HAP-1 (cell line): ENCODE measurements around the gene AMZ1.
A peak's percentile ranks its signal among the peaks of the same experiment; 100 is the strongest.

Experiments
- DNase-seq, 2 experiments: peaks; one replicate each; pipeline ENCODE4 v3.0.0-alpha.2; 2016 to 2020; ENCODE audit warnings: low spot score in 2 of 2
- H3K27me3 ChIP-seq: fragments of 250-450 bp; sonication (Bioruptor Pico); 2 replicates; pipeline ENCODE4 v1.5.1; 2020; ENCODE audit warnings: low read depth, mild to moderate bottlenecking, moderate library complexity
- H3K36me3 ChIP-seq: fragments of 250-450 bp; sonication (Bioruptor Pico); replicated peaks from 2 replicates; pipeline ENCODE4 v1.5.1; 2020; ENCODE audit warnings: mild to moderate bottlenecking
- H3K4me1 ChIP-seq: fragments of 250-450 bp; sonication (Bioruptor Pico); 2 replicates; pipeline ENCODE4 v1.5.1; 2020; ENCODE audit warnings: mild to moderate bottlenecking
- H3K4me3 ChIP-seq: fragments of 250-450 bp; sonication (Bioruptor Pico); 2 replicates; pipeline ENCODE4 v1.5.1; 2020; ENCODE audit warnings: mild to moderate bottlenecking, moderate library complexity
- H3K9me3 ChIP-seq: fragments of 250-450 bp; sonication (Bioruptor Pico); 2 replicates; pipeline ENCODE4 v1.5.1; 2020; ENCODE audit warnings: mild to moderate bottlenecking, moderate library complexity
- in situ Hi-C: fragments of 300-500 bp; cut with MboI; formaldehyde crosslinking; loops from 3 replicates; pipeline ENCODE4 v1.14.3; 2020; ENCODE audit warnings: low sequenced_read_pairs, inconsistent platforms, mixed read lengths

The AMZ1 gene

DNA sequence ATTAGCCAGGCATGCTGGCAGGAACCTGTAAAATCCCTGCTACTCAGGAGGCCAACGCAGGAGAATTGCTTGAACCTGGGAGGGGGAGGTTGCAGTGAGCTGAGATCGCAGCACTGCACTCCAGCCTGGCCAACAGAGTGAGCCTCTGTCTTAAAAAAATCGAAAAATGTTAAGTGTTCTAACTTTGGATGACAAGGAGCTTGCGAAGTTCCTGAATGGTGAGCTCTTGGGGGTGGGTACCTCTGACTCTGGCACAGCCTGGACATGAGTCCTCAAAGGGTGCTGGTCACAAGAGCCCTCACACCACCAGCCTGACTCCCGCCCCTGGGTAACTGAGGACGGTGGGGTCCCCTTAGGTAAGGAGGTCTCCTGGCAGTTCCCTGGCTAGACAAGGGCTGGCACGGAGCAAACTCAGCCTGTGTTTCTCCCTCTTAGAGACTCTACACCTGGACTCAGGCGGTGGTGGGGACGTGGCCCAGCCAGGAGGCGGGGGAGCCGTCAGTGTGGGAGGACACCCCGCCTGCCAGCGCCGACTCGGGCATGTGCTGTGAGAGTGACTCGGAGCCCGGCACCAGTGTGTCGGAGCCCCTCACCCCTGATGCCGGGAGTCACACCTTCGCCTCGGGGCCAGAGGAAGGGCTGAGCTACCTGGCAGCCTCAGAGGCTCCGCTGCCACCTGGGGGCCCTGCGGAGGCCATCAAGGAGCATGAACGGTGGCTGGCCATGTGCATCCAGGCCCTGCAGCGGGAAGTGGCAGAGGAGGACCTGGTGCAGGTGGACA is 24.1 kb downstream of the AMZ1 start:
- H3K9me3 ChIP-seq, result no peaks in the 10 kb centered on the region
- no peaks in the 10 kb centered on the region for H3K27me3 ChIP-seq
- no peak for DNase-seq
- no peaks in the 10 kb centered on the region for H3K4me1 ChIP-seq
- H3K4me3 ChIP-seq, result no peak overlapping the region
- in situ Hi-C loops, result no loop called here
- no peaks in the 10 kb centered on the region for H3K36me3 ChIP-seq

DNA sequence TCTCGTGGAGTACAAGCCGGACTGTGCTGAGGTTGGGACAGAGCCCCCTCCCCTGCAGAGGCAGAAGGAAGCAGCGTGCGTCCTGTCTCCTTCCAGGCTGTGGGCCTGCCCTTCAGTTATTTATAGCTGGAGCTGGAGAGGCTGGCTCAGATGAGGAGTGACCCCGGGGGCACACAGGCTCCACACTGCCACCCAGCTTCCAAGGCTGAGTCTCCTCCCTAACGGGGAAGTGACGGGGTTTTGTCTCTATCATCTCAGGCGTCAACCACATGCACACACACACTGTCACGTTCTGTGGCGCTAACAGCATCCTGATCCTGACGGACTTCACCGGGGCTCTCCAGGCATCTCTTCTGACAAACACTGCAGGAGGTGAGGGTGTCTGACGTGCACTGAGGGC is 25.4 kb downstream of the AMZ1 start:
- Histone ChIP-seq H3K36me3 (no peaks in the 10 kb centered on the region), H3K4me3 (no peak overlapping the region), H3K4me1 (no peaks in the 10 kb centered on the region), H3K9me3 (no peaks in the 10 kb centered on the region), H3K27me3 (no peaks in the 10 kb centered on the region)
- DNase-seq, result peak in 1 of 2 experiments; percentile 22
- in situ Hi-C loops, result no loop called here

DNA sequence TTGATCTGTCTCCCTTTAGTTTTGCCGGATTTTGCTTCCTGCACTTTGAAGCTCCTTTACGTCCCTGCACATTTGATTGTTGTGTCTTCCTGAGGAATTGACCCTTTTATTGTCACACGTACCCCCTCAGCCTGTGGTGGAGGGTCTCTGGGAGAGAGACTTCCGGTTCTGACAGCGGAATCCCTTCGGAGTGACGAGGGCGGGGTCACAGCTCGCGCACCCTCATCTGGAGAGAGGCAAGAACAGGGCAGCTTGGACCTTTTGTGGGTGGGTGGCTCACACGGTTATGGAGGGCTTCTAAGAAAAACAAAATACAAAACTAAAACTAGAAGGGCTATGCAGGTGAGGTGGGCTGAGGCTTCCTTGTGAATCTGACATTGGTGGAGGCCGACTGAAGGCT is 26.0 kb downstream of the AMZ1 start:
- no peaks in the 10 kb centered on the region for H3K9me3 ChIP-seq
- in situ Hi-C loops, result no loop called here
- H3K4me3 ChIP-seq, result no peak overlapping the region
- no peaks in the 10 kb centered on the region for H3K4me1 ChIP-seq
- DNase-seq, result no peak
- no peaks in the 10 kb centered on the region for H3K36me3 ChIP-seq
- H3K27me3 ChIP-seq, result no peaks in the 10 kb centered on the region

DNA sequence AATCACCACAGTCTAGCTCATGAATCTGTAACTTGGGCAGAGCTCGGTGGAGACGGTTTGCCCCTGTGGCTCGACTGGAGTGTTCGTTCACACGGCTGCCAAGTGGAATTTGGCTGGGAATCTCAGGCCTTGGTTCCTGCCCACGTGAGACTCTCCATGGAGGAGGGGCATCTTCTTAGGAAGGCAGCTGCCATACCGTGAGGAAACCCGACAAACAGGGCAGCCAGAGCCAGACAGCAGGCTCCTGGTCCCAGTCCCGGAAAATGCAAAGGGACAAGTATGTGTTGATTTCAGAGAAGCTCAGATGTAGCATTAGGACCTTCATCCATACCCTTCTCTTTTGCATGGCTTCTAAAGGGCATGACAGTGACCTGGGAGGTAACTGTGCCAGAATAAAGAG is 26.6 kb downstream of the AMZ1 start:
- Histone ChIP-seq H3K9me3 (no peaks in the 10 kb centered on the region), H3K4me3 (no peak overlapping the region), H3K36me3 (no peaks in the 10 kb centered on the region), H3K27me3 (no peaks in the 10 kb centered on the region), H3K4me1 (no peaks in the 10 kb centered on the region)
- DNase-seq, result no peak
- in situ Hi-C loops, result no loop called here

DNA sequence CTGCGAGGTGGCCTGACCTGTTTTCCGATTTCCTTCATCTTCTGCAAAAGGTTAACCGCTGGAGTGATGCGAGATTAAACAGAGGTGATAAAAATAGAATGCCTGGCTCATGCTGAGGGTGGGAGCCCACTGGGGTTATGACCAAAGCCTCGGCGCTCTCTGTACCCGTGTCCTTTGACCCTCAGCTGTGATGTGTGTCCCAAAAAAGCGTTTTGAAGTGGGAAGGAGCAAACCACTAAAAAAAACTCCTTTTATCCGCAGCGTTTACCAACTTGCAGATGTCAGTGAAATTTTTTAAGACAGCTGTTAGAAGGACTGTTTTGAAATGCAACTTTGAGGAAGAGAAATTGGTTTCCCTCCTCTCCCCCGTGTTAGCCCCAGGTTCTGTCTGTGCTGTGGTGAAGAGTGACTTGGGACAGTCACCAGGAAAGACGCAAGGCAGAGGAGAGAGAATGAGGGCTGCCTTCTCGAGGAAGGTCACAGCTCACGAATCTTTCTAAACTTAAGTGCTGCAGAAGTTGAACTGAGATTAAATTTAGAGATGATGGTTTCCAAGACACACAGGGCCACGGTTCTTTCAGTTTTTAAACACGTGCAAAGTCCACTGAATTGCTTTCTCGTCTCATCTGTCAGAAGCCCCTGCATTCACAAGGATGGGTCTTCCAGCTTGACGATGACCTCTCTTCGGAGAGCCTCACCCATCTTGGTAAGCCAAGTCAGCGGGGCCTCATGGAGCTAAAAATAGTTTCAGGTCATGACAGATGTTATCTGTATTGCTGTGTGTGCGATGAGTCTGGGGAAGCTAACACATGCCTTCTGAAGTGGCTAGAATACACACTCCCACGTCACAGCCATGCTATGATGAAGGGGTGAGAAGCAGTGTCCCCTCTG is 27.6 kb downstream of the AMZ1 start:
- Histone ChIP-seq H3K27me3 (no peaks in the 10 kb centered on the region), H3K36me3 (no peaks in the 10 kb centered on the region), H3K4me3 (no peak overlapping the region), H3K4me1 (no peaks in the 10 kb centered on the region), H3K9me3 (no peaks in the 10 kb centered on the region)
- no peak for DNase-seq
- in situ Hi-C loops, result no loop called here

DNA sequence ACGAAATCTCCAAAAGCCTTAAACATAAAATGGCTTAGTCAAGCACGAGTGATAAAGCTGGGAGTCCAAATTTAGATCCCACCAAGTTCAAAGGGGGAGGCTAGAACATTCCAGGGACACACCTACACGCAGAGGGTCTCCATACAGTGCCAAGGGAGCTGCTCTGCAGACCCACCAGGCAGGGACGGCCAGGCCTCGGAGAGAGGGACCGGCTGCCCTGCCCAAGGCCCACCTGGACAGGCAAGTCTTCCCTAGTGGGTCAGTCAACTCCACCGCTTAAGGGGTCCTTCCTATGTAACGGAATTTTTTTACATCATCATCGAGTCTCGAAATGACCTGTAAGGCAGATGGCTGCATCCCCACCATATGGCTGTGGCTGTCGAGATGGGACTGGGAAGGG is 28.5 kb downstream of the AMZ1 start:
- Histone ChIP-seq H3K4me1 (no peaks in the 10 kb centered on the region), H3K4me3 (no peak overlapping the region), H3K36me3 (no peaks in the 10 kb centered on the region), H3K9me3 (no peaks in the 10 kb centered on the region), H3K27me3 (no peaks in the 10 kb centered on the region)
- no peak for DNase-seq
- in situ Hi-C loops, result no loop called here

DNA sequence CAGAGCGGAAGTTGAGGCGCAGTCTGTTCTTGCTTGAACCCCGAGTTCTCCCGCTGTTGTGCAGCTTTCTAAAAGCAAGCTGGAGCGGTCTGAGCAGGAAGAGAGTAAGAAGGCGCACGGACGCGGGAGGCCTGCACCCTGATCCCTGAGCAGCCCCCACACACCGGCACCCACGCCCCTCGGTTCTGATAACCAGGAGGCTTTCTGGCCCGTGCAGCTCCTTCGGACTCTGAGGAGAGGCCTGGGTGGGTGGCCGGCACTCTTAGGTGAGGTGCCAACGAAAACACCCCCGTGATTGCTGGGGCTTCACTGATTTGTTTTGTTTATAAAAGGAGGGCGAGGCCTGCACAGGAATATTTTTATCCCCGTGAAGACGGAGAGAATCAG is 28.9 kb downstream of the AMZ1 start:
- Histone ChIP-seq H3K4me3 (no peak overlapping the region), H3K36me3 (no peaks in the 10 kb centered on the region), H3K4me1 (no peaks in the 10 kb centered on the region)

DNA sequence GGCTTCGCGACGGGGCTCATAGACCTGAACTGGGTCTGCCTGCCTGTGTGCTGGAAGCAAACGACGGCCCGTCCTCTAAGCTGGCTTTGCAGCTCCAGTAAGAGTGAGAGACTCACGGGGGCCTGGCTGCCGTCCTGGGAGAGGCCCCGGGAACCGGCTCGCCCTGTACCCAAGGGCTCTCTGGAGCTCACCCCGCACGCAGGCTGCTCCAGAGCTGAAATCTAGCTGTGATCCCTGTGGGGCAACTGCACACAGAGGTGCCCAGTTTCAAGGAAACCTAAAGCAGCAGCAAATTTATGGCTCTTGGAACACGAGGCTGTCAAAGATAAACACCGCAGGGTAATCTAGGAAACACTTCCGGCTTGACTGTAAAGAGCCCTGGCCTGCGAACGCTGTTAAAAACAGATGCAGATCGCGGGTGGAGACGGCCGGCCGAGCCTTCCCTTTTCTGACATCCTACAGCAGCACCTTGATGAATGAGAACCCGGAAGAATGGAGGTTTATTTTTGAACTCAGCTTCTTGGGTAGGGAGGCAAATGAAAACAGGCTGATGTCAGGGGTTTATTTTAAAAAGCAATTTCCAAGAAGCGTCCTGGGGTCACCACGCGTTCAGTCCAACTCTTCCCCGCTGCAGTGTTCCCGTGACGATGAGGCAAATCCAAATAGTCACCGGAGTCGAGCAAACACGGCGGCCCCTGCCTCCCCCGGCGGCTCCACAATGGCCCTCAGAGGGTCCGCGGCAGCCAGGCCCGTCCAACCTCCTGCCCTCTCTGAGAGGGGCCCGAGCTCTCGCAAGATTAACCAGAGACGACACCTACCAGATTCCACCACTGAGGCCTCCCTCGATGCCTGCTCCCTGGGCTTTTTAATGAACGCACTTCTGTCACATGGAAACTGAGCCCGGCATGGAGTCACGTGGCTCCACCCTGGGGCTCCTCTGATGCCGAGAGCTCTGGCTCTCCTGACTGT is 29.6 kb downstream of the AMZ1 start:
- no peaks in the 10 kb centered on the region for H3K27me3 ChIP-seq
- in situ Hi-C loops, result no loop called here
- H3K9me3 ChIP-seq, result no peaks in the 10 kb centered on the region
- no peaks in the 10 kb centered on the region for H3K36me3 ChIP-seq
- H3K4me1 ChIP-seq, result no peaks in the 10 kb centered on the region
- no peak overlapping the region for H3K4me3 ChIP-seq
- DNase-seq, result no peak

More for the DNA sequence above, 28.9 kb downstream of the AMZ1 start:
- in situ Hi-C loops, result no loop called here
- no peaks in the 10 kb centered on the region for H3K27me3 ChIP-seq
- no peaks in the 10 kb centered on the region for H3K9me3 ChIP-seq
- no peak for DNase-seq

DNA sequence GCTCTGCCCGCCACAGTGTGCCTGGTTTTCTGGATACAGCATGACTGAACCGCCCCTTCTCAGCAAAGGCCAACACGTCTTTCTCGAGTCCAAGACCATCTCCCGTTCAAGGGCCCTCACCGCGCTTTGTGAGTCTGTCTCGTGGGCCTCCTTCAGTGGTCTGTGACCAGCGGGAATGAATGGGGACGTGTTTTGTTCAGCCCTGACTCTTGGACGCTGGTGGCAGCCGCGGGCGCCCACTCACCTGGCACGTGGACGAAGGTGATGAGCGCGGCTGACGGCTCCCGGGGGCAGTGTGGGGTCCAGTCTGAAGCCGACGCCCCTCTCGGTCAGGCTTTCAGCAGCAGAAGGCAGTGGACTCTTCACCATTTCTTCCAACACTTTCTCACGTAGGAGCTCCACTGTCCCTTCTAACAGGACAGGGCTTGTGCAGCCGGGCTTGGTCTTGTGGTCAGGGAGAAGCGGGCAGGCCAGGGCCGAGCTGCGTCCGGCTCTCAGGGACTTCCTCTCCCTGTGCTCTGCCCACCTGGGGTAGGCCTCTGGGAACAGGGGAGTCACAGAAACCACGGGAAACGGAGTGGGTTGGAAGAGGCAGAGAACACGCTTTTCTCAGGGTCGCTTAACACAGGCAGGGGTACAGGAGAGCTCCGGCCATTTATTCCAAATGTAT is 30.4 kb downstream of the AMZ1 start:
- in situ Hi-C loops, result no loop called here
- H3K4me1 ChIP-seq, result no peaks in the 10 kb centered on the region
- H3K4me3 ChIP-seq, result no peak overlapping the region
- H3K36me3 ChIP-seq, result no peaks in the 10 kb centered on the region
- no peaks in the 10 kb centered on the region for H3K9me3 ChIP-seq
- DNase-seq, result no peak
- H3K27me3 ChIP-seq, result no peaks in the 10 kb centered on the region

DNA sequence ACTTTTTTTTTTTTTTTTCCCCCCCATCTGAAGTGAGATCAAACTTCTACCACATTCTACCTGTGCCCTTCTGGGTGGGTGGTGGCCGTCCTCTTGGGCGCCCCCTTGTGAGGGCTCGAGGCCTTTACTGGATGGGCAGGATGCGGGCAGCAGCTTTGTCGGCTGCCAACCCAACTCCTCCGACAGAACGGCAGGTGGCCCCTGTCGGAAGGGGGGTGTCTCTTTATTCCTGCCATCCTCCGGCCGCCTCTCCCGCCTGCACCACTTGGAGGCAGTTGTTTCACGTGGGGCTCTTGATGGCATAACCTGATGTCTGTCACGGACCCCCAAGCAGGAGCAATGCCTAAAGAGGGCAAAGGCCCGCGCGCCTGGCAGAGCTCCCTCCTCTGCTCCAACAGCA is 31.0 kb downstream of the AMZ1 start:
- Histone ChIP-seq H3K4me1 (no peaks in the 10 kb centered on the region), H3K36me3 (no peaks in the 10 kb centered on the region), H3K9me3 (no peaks in the 10 kb centered on the region), H3K27me3 (no peaks in the 10 kb centered on the region), H3K4me3 (no peak overlapping the region)
- peak in 1 of 2 experiments; percentile 65 for DNase-seq
- in situ Hi-C loops, result no loop called here

DNA sequence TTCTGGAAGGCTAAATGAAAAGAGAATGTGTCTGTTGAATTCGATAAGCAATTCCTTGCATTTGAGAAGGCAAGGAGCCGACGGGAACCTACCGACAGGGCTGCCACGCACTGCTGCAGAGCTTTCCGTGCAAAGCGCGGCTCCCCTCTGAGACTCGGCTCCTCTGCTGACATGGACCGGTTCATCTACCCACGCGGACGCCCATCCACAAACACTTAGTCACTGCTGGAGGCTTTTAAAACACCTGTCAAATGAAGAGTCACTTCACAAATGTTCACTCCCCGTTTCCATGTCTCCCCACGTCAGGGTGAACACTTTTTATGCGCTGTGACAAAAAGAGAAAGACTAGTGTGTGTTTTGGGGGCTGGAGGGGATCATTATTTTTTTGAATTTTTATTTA is 32.0 kb downstream of the AMZ1 start:
- in situ Hi-C loops, result no loop called here
- Histone ChIP-seq H3K27me3 (no peaks in the 10 kb centered on the region), H3K36me3 (no peaks in the 10 kb centered on the region), H3K4me1 (no peaks in the 10 kb centered on the region), H3K9me3 (no peaks in the 10 kb centered on the region), H3K4me3 (no peak overlapping the region)
- DNase-seq, result no peak

DNA sequence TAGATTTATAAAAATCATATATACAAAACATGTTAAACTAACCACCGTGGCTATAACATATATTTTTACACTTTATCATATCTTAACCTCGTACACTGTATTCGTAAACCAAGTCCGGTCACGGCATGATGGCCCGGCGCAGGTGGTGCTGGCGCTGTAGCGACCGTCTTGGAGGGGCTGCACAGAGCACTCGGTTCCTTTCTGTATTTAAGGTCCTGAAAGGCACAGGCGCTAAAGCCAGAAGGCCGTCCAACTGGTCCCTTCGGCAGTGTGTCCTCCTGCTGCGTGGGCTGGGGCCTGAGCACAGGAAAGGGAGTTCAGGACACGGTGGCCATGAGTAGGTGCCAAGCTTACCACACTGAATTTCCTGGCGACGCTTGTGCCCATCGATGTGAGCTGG is 33.8 kb downstream of the AMZ1 start:
- no peak for DNase-seq
- no peaks in the 10 kb centered on the region; the same call in 1 of the 2 replicates for H3K36me3 ChIP-seq
- no peaks in the 10 kb centered on the region for H3K9me3 ChIP-seq
- H3K4me3 ChIP-seq, result no peak overlapping the region
- no peaks in the 10 kb centered on the region for H3K27me3 ChIP-seq
- in situ Hi-C loops, result no loop called here
- no peaks in the 10 kb centered on the region for H3K4me1 ChIP-seq

DNA sequence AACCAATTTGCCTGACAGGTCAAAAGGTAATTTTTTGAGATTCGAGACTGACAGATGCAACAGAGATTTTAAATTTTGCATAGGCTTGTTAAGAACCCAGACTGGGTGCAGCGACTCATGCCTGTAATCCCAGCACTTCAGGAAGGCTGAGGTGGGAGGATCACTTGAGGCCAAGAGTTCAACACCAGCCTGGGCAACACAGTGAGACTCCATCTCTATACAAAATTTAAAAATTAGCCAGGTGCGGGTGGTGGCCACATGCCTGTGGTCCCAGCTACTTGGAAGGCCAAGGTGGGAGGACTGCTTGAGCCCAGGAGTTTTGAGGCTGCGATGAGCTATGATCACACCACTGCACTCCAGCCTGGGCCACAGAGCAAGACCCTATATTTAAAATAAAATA is 34.6 kb downstream of the AMZ1 start:
- no peaks in the 10 kb centered on the region for H3K9me3 ChIP-seq

More for the DNA sequence above, 34.6 kb downstream of the AMZ1 start:
- in situ Hi-C loops, result no loop called here
- no peaks in the 10 kb centered on the region for H3K27me3 ChIP-seq
- H3K36me3 ChIP-seq, result no peaks in the 10 kb centered on the region; the same call in 1 of the 2 replicates
- H3K4me3 ChIP-seq, result no peak overlapping the region
- no peak for DNase-seq
- H3K4me1 ChIP-seq, result no peaks in the 10 kb centered on the region
